Measurements from ENCODE around the gene NAMPT.

DNA sequence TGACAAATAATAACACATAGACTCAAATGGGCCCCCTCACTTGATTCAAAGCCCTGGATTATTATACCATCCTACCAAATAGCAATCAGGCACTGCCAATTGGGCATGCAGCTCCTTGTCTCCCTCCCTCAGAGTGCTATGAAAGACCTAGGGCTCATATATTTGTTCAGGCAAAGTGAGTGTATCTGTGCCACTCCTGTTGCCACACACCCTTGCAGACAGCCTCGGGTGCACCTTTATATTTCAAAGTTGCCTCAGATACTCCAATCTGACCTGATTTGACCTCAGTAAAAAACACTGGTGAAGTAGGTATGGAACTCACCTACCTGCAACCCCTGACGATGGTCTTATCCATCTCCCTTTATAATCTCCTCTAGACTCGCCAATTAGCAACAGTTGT lies 3.0 kb upstream of the NAMPT start:
- TF ChIP-seq, protein P1, sequence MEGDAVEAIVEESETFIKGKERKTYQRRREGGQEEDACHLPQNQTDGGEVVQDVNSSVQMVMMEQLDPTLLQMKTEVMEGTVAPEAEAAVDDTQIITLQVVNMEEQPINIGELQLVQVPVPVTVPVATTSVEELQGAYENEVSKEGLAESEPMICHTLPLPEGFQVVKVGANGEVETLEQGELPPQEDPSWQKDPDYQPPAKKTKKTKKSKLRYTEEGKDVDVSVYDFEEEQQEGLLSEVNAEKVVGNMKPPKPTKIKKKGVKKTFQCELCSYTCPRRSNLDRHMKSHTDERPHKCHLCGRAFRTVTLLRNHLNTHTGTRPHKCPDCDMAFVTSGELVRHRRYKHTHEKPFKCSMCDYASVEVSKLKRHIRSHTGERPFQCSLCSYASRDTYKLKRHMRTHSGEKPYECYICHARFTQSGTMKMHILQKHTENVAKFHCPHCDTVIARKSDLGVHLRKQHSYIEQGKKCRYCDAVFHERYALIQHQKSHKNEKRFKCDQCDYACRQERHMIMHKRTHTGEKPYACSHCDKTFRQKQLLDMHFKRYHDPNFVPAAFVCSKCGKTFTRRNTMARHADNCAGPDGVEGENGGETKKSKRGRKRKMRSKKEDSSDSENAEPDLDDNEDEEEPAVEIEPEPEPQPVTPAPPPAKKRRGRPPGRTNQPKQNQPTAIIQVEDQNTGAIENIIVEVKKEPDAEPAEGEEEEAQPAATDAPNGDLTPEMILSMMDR (IDR thresholded peaks at IDR 0.05), result no peak
- TF ChIP-seq POLR2A (IDR thresholded peaks at IDR 0.05), result no peak
